Measurements from ENCODE around the gene IFNB1.

DNA sequence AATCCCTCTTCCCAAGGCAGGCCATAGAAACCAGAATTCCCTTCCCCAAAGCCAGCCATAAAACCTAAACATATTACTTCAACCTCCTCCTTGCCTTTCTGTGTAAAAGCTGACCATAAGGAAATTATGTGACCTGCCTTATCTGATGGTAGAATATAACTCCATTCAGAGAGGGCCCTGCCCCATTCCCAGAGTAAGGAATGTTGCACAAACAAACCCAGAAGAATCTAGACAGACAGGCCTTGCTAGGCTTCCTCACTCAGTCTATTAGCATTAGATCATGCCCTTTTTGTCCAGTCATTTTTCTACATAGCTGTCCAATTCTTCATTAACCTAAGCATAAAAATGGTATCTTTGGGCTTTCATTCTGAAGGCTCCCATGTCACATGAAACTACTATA, 17.8 kb upstream of the IFNB1 start:
- TF ChIP-seq, protein P1, sequence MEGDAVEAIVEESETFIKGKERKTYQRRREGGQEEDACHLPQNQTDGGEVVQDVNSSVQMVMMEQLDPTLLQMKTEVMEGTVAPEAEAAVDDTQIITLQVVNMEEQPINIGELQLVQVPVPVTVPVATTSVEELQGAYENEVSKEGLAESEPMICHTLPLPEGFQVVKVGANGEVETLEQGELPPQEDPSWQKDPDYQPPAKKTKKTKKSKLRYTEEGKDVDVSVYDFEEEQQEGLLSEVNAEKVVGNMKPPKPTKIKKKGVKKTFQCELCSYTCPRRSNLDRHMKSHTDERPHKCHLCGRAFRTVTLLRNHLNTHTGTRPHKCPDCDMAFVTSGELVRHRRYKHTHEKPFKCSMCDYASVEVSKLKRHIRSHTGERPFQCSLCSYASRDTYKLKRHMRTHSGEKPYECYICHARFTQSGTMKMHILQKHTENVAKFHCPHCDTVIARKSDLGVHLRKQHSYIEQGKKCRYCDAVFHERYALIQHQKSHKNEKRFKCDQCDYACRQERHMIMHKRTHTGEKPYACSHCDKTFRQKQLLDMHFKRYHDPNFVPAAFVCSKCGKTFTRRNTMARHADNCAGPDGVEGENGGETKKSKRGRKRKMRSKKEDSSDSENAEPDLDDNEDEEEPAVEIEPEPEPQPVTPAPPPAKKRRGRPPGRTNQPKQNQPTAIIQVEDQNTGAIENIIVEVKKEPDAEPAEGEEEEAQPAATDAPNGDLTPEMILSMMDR (IDR thresholded peaks at IDR 0.05): no peak
- no peak for TF ChIP-seq POLR2A (IDR thresholded peaks at IDR 0.05)

Data from lower leg skin (tissue), 3 donors.